GM15510 (cell line): ENCODE results near the gene THAP7.

Experiments used
- POLR2A ChIP-seq: IDR thresholded peaks from 3 replicates; pipeline ENCODE4 v1.6.1; 2011; ENCODE audit warnings: borderline replicate concordance; ENCODE audit not compliant: insufficient read length; ENCODE audit errors: extremely low read depth

THAP7 gene

DNA sequence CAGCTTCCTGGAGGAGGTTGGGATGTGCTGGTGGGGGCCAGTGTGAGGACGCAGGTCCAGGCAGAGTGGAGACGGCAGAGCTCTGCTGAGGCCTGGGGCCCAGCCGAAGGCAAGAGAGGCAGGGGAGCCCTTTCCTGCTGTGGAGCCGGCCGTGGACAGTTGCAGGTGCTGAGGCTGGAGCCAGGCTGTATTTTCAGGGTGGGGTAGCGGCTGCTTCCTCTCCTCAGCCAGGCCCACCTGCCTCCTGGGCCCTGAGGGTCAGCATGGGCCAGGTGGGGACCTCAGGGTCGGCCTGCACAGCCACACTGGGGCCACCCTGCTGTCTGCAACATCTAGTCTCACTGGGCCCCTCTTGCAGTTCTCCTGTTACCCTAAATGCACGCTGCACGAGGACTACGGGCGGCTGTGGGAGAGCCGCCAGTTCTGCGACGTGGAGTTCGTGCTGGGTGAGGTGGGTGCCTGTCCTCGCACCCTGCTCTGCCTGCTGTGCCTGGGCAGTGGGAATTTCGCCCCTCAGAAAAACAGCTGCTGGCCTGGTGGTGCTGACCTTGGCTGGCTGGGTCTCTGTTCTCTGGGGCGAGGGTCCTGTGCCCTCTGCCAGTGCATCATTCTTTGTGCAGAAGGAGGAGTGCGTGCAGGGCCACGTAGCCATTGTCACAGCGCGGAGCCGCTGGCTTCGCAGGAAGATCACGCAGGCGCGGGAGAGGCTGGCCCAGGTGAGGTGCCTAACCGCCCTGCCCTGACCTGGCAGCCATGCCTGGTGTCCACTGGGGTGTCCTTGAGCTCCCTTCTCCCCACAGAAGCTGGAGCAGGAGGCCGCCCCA, 8.4 kb downstream of the THAP7 start:
- TF ChIP-seq POLR2A: no peak

DNA sequence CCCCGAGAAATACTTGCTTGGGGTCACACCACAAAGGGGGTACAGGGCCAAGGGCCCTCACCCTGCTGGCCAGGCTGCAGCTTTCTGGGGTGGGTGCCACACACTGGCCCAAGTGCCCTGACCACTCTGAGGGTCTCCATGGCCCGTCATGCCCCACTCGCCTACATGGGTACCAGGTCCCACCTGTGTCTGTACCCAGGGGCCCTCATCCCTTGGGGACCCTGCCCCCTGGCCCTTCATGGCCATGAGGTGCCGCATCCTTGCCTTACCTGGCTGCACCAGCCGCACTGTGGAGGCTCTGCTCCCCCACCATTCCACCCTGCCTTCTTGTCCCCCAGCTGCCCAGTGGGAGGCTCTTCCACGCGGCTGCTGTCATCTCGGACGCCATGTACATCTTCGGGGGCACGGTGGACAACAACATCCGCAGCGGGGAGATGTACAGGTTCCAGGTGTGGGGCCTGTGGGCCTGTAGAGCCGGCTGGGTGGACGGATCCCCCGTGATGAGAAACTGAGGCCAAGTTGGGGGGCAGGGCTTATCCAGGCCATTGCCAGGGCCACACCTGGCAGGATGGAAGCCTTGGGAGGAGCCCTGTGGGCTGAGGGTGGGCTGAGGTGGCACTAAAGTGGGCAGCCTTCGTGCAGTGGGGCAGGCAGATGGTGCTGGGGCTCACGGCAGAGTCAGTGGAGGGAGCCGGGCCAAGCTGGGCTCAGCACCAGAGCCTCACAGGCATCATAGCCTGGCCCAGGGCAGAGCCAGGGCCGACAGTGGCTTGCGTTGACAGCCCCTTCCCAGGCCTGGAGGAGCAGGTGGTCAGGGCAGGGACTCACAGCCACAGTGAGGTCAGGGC, 9.2 kb downstream of the THAP7 start:
- no peak for TF ChIP-seq POLR2A

DNA sequence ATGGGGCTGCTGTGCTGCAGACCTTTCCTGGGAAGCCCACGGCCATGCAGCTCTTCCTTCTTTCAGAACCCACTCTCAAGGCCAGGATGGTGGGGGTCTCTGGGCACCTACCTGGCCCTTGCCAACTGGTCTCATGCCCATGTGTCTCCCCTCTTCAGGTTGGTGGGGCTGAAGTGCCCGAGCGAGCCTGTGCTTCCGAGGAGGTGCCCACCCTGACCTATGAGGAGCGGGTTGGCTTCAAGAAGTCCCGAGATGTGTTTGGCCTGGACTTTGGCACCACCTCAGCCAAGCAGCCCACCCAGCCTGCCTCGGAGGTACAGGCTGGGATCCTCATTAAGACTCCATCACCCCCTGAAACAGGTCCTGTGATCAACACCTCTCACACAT, 9.9 kb downstream of the THAP7 start:
- no peak for TF ChIP-seq POLR2A

- TF ChIP-seq POLR2A: no peak
Measured at GRCh38 chr22:20991252-20992055, 10.5 kb downstream of the THAP7 start.

DNA sequence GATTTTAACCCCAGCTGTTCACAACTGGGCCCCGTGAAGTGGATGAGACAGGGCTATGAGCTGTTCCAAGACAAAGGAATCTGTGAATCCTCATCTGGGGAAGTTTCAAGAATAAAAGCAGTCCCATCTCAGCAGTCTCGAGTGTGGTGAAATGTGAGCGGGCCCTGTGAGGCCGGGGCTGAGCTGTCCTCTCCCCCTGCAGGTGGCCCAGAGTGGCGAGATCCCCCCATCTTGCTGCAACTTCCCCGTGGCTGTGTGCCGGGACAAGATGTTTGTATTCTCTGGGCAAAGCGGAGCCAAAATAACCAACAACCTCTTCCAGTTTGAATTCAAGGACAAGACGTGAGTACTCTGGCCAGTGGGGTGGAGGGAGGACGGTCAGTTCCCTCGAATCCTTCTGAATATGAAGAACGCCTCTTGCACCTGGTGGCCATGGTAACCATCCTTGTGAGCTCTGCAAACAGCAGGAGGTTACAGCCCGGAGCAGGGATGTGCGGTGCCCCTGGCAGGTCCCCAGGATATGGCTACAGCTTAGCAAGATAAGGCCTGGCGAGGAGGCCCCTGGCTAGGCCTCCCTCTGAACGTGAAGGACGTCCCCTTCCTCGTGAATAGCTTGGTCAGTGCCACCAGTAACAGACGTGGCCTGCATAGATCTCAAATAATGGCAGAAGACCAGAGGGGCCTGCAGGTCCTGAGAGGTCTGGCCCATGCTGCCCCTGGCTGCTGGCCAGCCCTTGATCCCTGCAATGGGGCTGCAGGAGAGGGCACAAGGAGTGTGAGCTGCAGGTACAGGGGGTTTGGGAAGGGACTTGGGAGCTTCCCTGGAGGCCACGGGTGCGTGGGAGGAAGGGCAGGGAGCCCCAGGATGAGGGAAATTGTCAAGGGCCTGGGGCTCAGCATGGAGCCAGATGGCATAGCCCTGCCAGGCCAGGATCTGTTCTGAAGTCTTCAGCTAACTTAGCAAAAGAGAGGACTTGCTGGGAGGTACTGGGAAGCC, 11.4 kb downstream of the THAP7 start:
- TF ChIP-seq POLR2A: no peak

DNA sequence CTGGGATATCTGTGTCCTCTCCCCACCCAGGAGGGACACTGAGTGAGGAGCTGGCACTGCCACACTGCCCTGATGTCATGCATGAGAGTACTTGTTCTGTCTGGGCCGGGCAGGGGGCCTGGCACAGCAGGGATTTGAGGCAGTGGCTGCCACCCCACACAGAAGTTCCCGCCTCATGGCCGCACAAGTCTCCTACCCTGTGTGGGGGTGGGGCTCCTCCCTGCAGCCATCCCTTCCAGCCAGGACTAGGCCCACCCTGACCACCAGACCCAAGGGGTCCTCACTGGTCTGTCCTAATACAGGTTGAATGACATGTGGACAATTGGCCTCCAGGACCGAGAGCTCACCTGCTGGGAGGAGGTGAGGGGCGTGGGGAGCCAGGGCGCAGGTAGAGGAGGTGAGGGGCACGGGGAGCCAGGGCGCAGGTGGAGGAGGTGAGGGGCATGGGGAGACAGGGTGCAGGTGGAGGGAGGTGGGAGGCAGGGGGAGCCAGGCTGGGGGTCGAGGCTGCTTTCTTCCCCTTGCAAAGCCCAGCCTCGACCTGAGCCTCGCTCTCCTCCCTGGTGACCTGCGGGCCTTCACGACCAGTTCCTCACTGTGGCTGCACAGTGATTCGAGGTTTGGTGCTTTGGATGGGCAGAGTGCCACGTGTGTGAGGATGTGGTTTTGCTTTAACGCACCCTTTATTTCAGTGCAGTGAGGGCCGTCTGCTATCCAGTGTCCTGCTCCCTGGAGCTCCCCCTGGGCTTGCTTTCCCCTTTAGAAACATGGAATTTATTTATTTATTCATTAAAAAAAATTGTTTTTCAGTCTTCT, 12.4 kb downstream of the THAP7 start:
- no peak for TF ChIP-seq POLR2A

- TF ChIP-seq POLR2A: no peak
Measured at GRCh38 chr22:20988573-20989322, 13.2 kb downstream of the THAP7 start.

- TF ChIP-seq POLR2A: no peak
Measured at GRCh38 chr22:20987375-20987774, 14.5 kb downstream of the THAP7 start.

DNA sequence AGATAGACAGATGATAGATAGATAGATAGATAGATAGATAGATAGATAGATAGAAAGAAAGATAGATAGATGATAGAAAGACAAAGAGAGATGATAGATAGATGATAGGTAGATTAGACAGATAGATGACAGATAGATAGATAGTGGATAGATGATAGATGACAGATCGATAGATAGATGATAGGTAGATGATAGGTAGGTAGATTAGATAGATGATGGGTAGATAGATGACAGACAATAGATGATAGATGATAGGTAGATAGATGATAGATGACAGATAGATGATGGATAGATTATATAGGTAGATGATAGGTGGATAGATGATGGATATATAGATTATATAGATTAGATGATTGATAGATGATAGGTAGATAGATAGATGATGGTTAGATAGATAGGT, 15.6 kb downstream of the THAP7 start:
- TF ChIP-seq POLR2A: no peak

DNA sequence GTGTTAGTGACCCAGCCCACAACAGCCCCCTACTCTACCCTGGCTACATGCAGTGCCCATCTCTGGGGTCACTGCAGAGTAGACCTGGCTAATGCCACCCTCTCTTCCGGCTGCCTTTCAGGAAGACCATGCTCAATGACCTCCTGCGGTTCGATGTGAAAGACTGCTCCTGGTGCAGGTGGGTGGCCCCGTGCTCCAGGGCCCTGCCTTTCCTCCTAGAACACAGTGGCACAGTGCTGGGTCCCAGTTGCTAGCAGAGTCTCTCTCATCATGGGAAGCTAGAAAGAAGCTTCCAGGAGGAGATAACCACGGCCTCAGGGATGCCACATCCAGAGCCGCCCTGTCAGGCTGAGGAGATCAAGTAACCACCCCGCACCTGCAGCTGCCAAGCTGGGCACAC, 16.2 kb downstream of the THAP7 start:
- no peak for TF ChIP-seq POLR2A

DNA sequence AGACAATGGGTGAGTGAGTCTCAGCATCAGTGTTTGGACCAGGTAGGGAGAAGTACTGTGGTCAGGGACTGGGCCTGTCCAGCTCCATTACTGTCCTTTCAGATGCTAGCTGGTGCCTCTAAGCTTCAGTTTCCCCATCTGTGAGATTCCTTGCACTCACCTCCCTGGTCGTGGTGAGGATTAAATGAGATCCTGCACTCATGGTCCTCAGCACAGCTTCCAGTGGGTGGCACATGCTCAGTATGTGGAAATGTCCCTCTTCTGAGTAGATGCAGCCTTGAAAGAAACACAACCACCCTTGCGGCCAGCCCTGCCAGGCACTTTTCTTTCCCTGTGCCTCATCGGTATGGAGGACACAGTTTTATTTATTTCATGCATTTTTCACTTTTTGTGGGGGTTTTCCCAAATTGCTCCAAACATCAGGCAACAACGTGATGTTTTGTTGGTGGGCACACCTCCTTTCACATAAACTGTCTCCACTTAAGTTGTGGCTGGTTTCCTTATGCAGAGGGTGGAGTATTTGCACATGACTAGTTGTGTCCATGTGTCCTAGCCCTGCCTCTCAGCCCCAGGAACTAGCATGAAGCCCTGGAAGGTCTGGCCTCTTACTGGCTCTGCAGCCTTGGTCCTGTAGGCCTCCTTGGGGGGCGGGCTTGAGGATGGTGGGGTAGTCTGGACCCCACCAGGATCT, 18.7 kb downstream of the THAP7 start:
- TF ChIP-seq POLR2A: no peak

- TF ChIP-seq POLR2A: no peak
Measured at GRCh38 chr22:20982563-20982882, 19.4 kb downstream of the THAP7 start.
